CD4-positive, alpha-beta T cell treated with Interleukin-12 subunit alpha and Interleukin-12 subunit beta, for 1 hour (primary cell): Measurements from ENCODE around the gene YIPF3.
"Not testable (repeated sequence)": the region's sequence is repeated elsewhere in the genome, so short reads cannot be mapped to it uniquely, and the experiment has no call there.

Experiments used
- DNase-seq: peaks from one replicate; pipeline ENCODE4 v3.0.0-alpha.2; 2020

Gene YIPF3

GRCh38 chr6:43509142-43509983 is 7.4 kb downstream of the YIPF3 start:
- DNase-seq, result no peak

GRCh38 chr6:43508481-43509141 is 8.1 kb downstream of the YIPF3 start:
- DNase-seq, result no peak

- peak; percentile 87 for DNase-seq
These were observed 9.9 kb downstream of the YIPF3 start for GRCh38 chr6:43506667-43507471.

GRCh38 chr6:43506171-43506570 is 10.6 kb downstream of the YIPF3 start:
- peak; percentile 13 for DNase-seq

GRCh38 chr6:43505718-43506117 is 11.0 kb downstream of the YIPF3 start:
- DNase-seq, result no peak

GRCh38 chr6:43504756-43505593 is 11.8 kb downstream of the YIPF3 start:
- no peak for DNase-seq

- no peak for DNase-seq
These were observed 13.3 kb downstream of the YIPF3 start for GRCh38 chr6:43503443-43503842.

- no peak for DNase-seq
These were observed 14.1 kb downstream of the YIPF3 start for GRCh38 chr6:43502666-43503065.

- no peak for DNase-seq
These were observed 15.8 kb downstream of the YIPF3 start for GRCh38 chr6:43500921-43501320.

- DNase-seq, result no peak
These were observed 17.5 kb downstream of the YIPF3 start for GRCh38 chr6:43499028-43499815.

GRCh38 chr6:43498291-43498690 is 18.4 kb downstream of the YIPF3 start:
- not testable (repeated sequence) for DNase-seq

GRCh38 chr6:43497689-43498088 is 19.0 kb downstream of the YIPF3 start:
- DNase-seq, result no peak

- DNase-seq, result no peak
These were observed 19.7 kb downstream of the YIPF3 start for GRCh38 chr6:43497129-43497396.

GRCh38 chr6:43496370-43497128 is 20.2 kb downstream of the YIPF3 start:
- peak; percentile 26 for DNase-seq

- peak; percentile 51 for DNase-seq
These were observed 21.3 kb downstream of the YIPF3 start for GRCh38 chr6:43495409-43495941.

GRCh38 chr6:43494766-43495165 is 22.0 kb downstream of the YIPF3 start:
- no peak for DNase-seq

- DNase-seq, result no peak
These were observed 22.4 kb downstream of the YIPF3 start for GRCh38 chr6:43494321-43494720.

- DNase-seq, result no peak
These were observed 22.9 kb downstream of the YIPF3 start for GRCh38 chr6:43493833-43494232.

GRCh38 chr6:43493230-43493629 is 23.5 kb downstream of the YIPF3 start:
- no peak for DNase-seq

GRCh38 chr6:43492673-43493072 is 24.1 kb downstream of the YIPF3 start:
- DNase-seq, result no peak
